ENCODE data around the gene TOR1AIP2.
"Not testable (repeated sequence)": the region's sequence is repeated elsewhere in the genome, so short reads cannot be mapped to it uniquely, and the experiment has no call there.

Gene TOR1AIP2

DNA sequence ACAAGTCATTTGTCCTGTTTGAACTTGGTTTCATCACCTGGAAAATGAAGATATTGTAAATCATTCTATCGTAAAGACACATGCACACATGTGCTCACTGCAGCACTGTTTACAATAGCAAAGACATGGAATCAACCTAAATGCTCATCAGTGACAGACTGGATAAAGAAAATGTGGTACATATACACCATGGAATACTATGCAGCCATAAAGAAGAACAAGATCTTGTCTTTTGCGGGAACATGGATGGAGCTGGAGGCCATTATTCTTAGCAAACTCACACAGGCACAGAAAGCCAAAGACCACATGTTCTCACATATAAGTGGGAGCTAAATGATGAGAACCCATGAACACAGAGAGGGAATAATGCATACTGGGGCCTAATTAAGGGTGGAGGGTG lies 73.2 kb downstream of the TOR1AIP2 start:
- not testable (repeated sequence) for DNase-seq

DNA sequence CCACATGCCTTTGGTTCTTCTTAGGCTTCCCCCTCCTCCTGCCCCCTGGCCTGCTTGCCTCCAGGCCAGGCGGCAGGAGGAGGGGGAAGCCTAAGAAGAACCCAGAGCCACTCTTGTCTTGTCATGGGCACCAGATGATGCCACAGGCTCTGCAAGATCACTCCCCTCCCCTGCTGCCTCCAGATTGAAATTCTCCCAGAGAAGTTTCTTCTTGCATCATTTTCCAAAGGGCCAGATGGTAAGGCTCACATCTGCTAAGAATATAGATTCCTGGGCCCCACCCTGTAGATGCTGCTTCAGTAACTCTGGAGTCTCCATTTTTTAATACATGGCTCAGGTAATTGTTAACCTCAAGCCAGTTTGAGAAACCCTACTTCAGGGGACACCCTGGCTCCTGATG lies 73.7 kb downstream of the TOR1AIP2 start:
- DNase-seq, result no peak

DNA sequence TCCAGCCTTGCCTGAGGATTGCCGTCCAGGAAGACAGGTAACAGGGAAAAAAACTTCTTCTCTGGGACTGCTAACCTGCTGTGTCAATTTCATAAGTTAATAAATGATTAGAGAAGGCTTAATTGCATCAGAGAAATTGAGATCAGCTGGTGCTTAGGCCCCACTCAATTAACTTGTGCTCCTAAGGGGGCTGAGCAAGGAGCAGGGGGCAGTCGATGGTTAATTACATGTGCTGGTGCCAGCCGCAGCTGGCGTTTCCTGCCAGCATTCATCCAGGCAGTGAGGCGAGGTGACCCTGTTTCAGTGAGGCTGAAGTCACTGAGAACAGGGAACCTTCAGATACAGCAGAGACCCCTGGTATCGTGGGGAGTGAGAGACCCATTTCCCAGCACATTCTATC lies 74.5 kb downstream of the TOR1AIP2 start:
- no peak for DNase-seq

DNA sequence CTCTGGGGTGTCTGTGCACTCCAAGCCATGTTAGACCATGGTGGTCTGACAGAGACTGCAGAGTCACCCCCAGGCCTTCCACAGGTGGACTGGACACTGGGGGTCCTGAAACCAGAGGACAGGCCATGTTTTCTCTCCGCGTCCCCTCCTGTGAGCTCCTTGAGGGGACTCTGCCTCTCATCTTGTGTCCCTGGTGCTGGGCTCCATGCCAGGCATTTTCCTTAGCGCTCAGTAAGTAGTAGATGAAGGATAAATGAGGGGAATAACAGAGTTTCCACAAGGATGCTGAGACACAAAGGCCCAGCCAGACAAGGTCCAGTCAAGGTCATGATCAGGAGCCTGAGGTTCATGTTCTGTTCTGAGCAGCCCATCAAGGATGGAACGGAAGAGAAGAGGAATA lies 77.1 kb downstream of the TOR1AIP2 start:
- no peak for DNase-seq

DNA sequence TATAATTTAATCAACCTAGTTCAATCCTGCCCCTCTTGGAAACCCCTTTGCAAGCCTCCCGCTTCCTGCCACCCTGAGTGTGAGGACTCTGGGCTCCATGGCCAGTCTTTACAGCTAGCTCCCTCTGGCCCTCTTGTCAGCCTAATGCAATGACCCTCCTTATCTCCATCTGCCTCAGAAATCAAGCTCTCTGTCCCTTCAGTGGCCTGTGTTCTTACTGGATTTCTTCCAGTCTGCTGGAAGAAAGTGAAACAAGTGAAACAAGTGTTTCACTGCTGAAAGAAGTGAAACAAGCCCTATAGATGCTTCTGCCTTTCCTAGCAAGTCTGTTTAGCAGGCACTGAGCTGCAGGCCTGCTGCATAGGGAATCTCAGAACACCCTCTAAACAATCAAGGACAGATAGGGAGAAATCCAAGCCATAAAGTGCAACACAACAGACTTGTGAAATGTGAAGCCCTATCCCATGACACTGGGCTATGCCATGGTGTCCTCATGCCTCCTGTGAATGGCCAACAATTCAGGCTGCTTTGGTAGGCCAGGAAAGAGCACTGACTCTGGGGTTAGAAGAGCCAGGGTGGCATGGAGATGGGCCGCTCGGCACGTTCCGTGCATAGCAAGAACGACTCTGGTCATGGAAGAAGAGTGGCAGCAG lies 78.6 kb downstream of the TOR1AIP2 start:
- no peak for DNase-seq

DNA sequence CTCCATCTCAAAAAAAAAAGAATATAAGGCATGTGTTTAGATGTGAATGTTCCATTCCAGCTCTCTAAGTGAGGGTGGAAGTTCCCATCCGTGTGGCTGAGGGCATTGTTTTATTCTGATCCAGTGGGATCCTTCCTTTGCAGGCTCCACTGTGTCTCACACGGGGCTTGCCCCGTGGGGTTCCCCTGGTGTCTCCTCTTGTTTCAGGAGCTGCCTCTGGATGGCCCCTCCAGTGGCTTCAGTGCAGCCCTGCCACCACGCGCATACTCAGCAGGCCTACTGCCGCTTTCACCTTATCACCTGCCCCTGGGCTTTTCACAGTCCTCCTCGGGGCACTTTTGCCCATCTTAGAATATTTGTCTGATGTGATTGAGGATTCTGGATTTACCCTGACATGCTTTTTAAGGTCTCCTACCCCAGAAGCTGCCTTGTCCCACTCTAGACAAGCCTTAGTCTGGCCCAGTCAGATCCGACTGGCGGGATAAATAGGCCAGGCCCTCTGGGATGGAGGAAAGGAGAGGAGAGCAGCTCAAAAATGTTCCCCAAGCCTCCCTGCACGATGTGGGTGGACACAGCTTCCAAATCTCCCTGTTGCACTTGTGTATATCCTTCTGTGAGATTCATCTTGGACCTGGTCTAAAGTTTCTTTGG lies 79.3 kb downstream of the TOR1AIP2 start:
- no peak for DNase-seq

DNA sequence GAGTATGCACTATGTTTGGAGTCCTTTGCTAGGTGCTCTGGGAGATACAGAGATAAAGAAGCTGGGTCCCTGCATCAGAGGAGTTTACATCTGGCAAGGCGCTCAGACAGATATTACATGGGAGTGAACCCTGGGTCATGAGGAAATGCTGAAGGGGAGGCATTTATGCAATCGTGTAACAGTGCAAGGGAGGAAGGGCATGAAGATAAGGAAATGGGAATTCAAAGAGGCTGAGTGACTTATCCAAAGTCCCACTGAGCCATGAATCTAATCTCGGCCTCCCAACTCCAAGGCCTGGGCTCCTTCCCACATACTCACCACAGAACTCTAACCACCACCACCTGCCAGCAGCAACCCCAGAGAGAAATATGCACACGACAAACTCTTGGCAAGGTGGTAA lies 82.9 kb downstream of the TOR1AIP2 start:
- no peak for DNase-seq

DNA sequence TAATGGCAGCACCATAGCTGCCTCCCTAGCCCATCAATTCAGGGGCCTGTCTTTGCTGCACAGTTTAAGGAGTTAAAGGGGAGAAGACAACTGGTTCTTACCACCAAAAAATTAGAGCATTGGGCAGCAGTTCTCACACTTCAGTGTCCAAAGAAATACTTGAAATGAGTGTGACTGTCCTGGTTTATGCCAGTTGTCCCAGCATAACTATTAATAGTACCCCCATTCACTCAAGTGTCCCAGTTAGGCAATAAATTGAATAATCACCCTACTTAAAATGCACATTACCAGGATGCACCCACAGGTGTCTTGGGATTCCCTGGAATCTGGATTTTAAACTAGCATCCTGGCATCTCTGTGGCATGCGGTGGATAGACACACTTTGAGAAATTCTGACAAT lies 83.5 kb downstream of the TOR1AIP2 start:
- no peak for DNase-seq

DNA sequence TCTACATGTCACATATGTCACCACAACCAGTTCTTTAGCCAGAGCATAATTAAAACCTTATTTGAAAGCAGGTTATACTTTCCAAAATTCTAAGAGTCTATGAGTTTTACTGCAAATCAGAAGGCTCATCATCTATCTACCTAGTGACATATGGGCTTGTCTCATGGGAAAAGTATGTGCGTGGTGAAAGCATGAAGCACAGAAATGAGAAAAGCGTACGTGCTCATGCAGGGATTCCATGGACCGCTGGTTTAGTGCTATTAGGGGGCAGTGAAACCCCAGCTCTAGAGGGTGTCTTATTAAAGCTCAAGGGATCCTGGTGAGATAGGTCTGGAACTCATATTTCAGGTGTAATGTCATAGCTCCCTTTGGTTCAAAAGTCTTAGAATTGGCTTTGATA lies 84.3 kb downstream of the TOR1AIP2 start:
- DNase-seq, result no peak

Data from cortex of kidney (tissue), 1 donor.